Mesendoderm (in vitro differentiated cells): Measurements from ENCODE around the gene LRRC42.
"Not testable (repeated sequence)": the region's sequence is repeated elsewhere in the genome, so short reads cannot be mapped to it uniquely, and the experiment has no call there.

ENCODE experiments used
- DNase-seq: peaks from one replicate; pipeline ENCODE4 v3.0.0; 2013
- H2AK5ac ChIP-seq: 2 replicates; pipeline ENCODE4 v1.6.1; 2013; ENCODE audit warnings: low read length, inconsistent platforms
- H2BK120ac ChIP-seq: 2 replicates; pipeline ENCODE4 v1.6.1; 2013; ENCODE audit warnings: low read depth, mild to moderate bottlenecking, low read length, moderate library complexity, mixed read lengths
- H2BK15ac ChIP-seq: replicated peaks from 2 replicates; pipeline ENCODE4 v1.6.1; 2013; ENCODE audit warnings: low read depth, mild to moderate bottlenecking, moderate library complexity
- H2BK5ac ChIP-seq: 2 replicates; pipeline ENCODE4 v1.6.1; 2013; ENCODE audit warnings: low read length, inconsistent platforms
- H3K18ac ChIP-seq: 2 replicates; pipeline ENCODE4 v1.6.1; 2013; ENCODE audit warnings: mild to moderate bottlenecking, low read length, mixed read lengths
- H3K23ac ChIP-seq: one replicate; pipeline ENCODE4 v1.6.1; 2013; ENCODE audit warnings: low read length
- H3K27ac ChIP-seq: 2 replicates; pipeline ENCODE4 v1.5.1; 2013; ENCODE audit warnings: low read depth, mild to moderate bottlenecking, inconsistent platforms, low read length, moderate library complexity
- H3K27me3 ChIP-seq: 2 replicates; pipeline ENCODE4 v1.6.1; 2013; ENCODE audit warnings: low read length, control low read depth, mild to moderate bottlenecking, inconsistent platforms; ENCODE audit not compliant: insufficient read depth, poor library complexity
- H3K36me3 ChIP-seq: 2 replicates; pipeline ENCODE4 v1.6.1; 2013; ENCODE audit warnings: low read length, inconsistent platforms; ENCODE audit not compliant: control insufficient read depth, insufficient read depth
- H3K4ac ChIP-seq: one replicate; pipeline ENCODE4 v1.6.1; 2013; ENCODE audit warnings: low read depth, mild to moderate bottlenecking, low read length, moderate library complexity
- H3K4me1 ChIP-seq: 2 replicates; pipeline ENCODE4 v1.6.1; 2013; ENCODE audit warnings: low read depth, low read length, inconsistent platforms; ENCODE audit not compliant: control insufficient read depth
- H3K4me2 ChIP-seq: 2 replicates; pipeline ENCODE4 v1.6.1; 2013; ENCODE audit warnings: low read length
- H3K4me3 ChIP-seq: 2 replicates; pipeline ENCODE4 v1.5.1; 2013; ENCODE audit warnings: mild to moderate bottlenecking, low read length
- H3K56ac ChIP-seq: one replicate; pipeline ENCODE4 v1.6.1; 2013; ENCODE audit warnings: low read length
- H3K79me1 ChIP-seq: 2 replicates; pipeline ENCODE4 v1.6.1; 2013; ENCODE audit warnings: low read length, inconsistent platforms
- H3K79me2 ChIP-seq: 2 replicates; pipeline ENCODE4 v1.6.1; 2013; ENCODE audit warnings: mild to moderate bottlenecking, low read length; ENCODE audit not compliant: control insufficient read depth, insufficient read depth
- H3K9ac ChIP-seq: 2 replicates; pipeline ENCODE4 v1.6.1; 2013; ENCODE audit warnings: low read length, inconsistent platforms
- H4K5ac ChIP-seq: one replicate; pipeline ENCODE4 v1.6.1; 2013; ENCODE audit warnings: low read length
- H4K8ac ChIP-seq: one replicate; pipeline ENCODE4 v1.6.1; 2013; ENCODE audit warnings: low read depth, mild to moderate bottlenecking, control low read depth, low read length, moderate library complexity
- WGBS: extraction: QIAGEN DNeasy Blood & Tissue Kit; methylation state at CpG from one replicate; pipeline ENCODE4 v1.1.7; 2013; ENCODE audit warnings: low lambda C conversion rate, missing lambda C conversion rate; ENCODE audit not compliant: insufficient coverage; ENCODE audit errors: extremely low coverage; 5-methylcytosine and 5-hydroxymethylcytosine counted together

Gene LRRC42

DNA sequence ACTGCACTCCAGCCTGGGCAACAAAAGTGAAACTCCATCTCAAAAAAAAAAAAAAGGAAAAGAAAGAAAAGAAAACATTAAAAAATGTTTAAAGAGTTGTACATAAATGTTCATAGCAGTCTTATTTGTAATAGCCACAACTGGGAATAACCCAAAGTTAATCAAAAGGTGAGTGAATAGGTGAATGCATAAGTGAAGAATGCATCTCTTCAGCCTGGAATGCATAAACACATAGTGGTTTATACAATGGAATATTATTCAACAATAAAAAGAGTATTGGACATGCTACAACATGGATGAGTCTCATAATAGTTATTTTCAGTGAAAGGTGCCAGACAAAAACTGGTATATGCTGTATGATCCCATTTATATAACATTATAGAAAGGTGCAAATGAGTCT lies 53.8 kb downstream of the LRRC42 start:
- Histone ChIP-seq H3K27me3 (no peaks in the 10 kb centered on the region), H3K4me3 (no peak overlapping the region), H4K8ac (no peak overlapping the region), H2AK5ac (no peak overlapping the region), H2BK120ac (no peak overlapping the region), H3K4ac (no peak overlapping the region), H4K5ac (no peak overlapping the region), H3K4me2 (no peak overlapping the region), H3K27ac (no peak overlapping the region), H2BK5ac (no peak overlapping the region), H3K9ac (no peak overlapping the region), H3K79me2 (no peaks in the 10 kb centered on the region), H3K4me1 (no peaks in the 10 kb centered on the region), H3K36me3 (no peaks in the 10 kb centered on the region), H3K79me1 (no peaks in the 10 kb centered on the region), H3K23ac (no peak overlapping the region), H3K56ac (no peak overlapping the region), H2BK15ac (no peak overlapping the region), H3K18ac (no peak overlapping the region)
- DNase-seq: no peak

DNA sequence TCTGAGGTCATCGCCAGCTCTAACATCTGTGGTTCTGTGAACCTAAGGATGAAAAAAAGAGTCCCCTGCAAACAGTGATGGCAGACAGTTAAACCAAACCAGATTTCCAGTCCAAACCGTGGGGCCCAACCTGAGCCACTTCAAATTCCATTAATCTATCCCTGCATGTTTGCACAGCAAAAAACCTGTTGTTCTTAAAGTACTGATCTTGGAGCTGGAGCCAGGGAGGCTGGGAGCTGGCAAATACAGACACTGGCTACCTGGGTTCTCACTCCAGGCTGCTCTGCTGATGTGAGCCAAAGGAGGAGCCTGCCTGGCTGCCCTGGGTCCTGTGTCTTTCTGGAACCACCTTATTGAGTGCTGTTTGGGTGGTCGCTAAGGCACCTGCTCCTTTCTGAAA lies 55.4 kb downstream of the LRRC42 start:
- no peak overlapping the region for H2BK5ac ChIP-seq
- no peak overlapping the region for H3K18ac ChIP-seq
- no peak overlapping the region for H3K9ac ChIP-seq
- H3K27ac ChIP-seq: no peak overlapping the region
- no peaks in the 10 kb centered on the region for H3K36me3 ChIP-seq
- WGBS: no CpG with 5 or more reads among the region's 3 CpGs
- no peak overlapping the region for H2BK15ac ChIP-seq
- H4K5ac ChIP-seq: no peak overlapping the region
- no peak overlapping the region for H3K4me2 ChIP-seq
- no peak overlapping the region for H3K4me3 ChIP-seq
- no peak for DNase-seq
- no peaks in the 10 kb centered on the region for H3K4me1 ChIP-seq
- H3K79me1 ChIP-seq: no peaks in the 10 kb centered on the region
- H3K79me2 ChIP-seq: no peaks in the 10 kb centered on the region
- no peak overlapping the region for H3K56ac ChIP-seq
- H4K8ac ChIP-seq: no peak overlapping the region
- H2BK120ac ChIP-seq: no peak overlapping the region
- H3K27me3 ChIP-seq: no peaks in the 10 kb centered on the region
- H3K23ac ChIP-seq: no peak overlapping the region
- H2AK5ac ChIP-seq: no peak overlapping the region
- H3K4ac ChIP-seq: no peak overlapping the region

- no peaks in the 10 kb centered on the region for H3K79me2 ChIP-seq
- H3K9ac ChIP-seq: no peak overlapping the region
- no peak overlapping the region for H3K27ac ChIP-seq
- DNase-seq: no peak
- H2BK5ac ChIP-seq: no peak overlapping the region
- no peak overlapping the region for H4K5ac ChIP-seq
- no peak overlapping the region for H2BK120ac ChIP-seq
- H3K56ac ChIP-seq: no peak overlapping the region
- H4K8ac ChIP-seq: no peak overlapping the region
- H2BK15ac ChIP-seq: no peak overlapping the region
- H3K27me3 ChIP-seq: no peaks in the 10 kb centered on the region
- no peaks in the 10 kb centered on the region for H3K36me3 ChIP-seq
- no peak overlapping the region for H3K4me3 ChIP-seq
- no peak overlapping the region for H3K18ac ChIP-seq
- no peak overlapping the region for H2AK5ac ChIP-seq
- no peaks in the 10 kb centered on the region for H3K79me1 ChIP-seq
- H3K4ac ChIP-seq: no peak overlapping the region
- H3K4me2 ChIP-seq: no peak overlapping the region
- no peak overlapping the region for H3K23ac ChIP-seq
- no CpG with 5 or more reads among the region's 9 CpGs for WGBS
- no peaks in the 10 kb centered on the region for H3K4me1 ChIP-seq
Observed at GRCh38 chr1:54002544-54003248, 56.5 kb downstream of the LRRC42 start.

GRCh38 chr1:54003249-54003646 lies 57.1 kb downstream of the LRRC42 start:
- no peaks in the 10 kb centered on the region for H3K79me1 ChIP-seq
- H3K18ac ChIP-seq: no peak overlapping the region
- H3K4me3 ChIP-seq: no peak overlapping the region
- DNase-seq: no peak
- H3K4ac ChIP-seq: no peak overlapping the region
- no peak overlapping the region for H3K9ac ChIP-seq
- H3K4me2 ChIP-seq: no peak overlapping the region
- no peak overlapping the region for H3K27ac ChIP-seq
- H3K79me2 ChIP-seq: no peaks in the 10 kb centered on the region
- no peaks in the 10 kb centered on the region for H3K27me3 ChIP-seq
- WGBS: no CpG with 5 or more reads among the region's 12 CpGs
- no peaks in the 10 kb centered on the region for H3K36me3 ChIP-seq
- no peak overlapping the region for H4K5ac ChIP-seq
- H2BK120ac ChIP-seq: no peak overlapping the region
- no peak overlapping the region for H4K8ac ChIP-seq
- no peak overlapping the region for H3K23ac ChIP-seq
- H3K56ac ChIP-seq: no peak overlapping the region
- H2AK5ac ChIP-seq: no peak overlapping the region
- no peak overlapping the region for H2BK5ac ChIP-seq
- H3K4me1 ChIP-seq: no peaks in the 10 kb centered on the region
- no peak overlapping the region for H2BK15ac ChIP-seq

DNA sequence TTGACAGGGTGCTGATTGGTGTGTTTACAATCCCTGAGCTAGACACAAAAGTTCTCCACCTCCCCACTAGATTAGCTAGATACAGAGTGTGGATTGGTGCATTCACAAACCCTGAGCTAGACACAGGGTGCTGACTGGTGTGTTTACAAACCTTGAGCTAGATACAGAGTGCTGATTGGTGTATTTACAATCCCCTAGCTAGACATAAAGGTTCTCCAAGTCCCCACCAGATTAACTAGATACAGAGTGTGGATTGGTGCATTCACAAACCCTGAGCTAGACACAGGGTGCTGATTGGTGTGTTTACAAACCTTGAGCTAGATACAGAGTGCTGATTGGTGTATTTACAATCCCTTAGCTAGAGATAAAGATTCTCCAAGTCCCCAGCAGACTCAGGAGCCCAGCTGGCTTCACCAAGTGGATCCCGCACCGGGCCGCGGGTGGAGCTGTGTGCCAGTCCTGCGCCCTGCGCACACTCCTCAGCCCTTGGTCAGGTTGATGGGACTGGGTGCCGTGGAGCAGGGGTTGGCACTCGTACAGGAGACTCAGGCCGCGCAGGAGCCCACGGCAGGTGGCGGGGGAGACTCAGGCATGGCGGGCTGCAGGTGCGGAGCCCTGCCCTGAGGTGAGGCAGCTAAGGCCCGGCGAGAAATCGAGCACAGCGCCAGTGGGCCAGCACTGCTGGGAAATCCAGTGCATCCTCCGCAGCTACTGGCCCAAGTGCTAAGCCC lies 57.8 kb downstream of the LRRC42 start:
- not testable (repeated sequence) for H3K4ac ChIP-seq, H2BK15ac ChIP-seq, H3K9ac ChIP-seq, H3K4me1 ChIP-seq, H3K4me2 ChIP-seq, DNase-seq, H2AK5ac ChIP-seq, H3K79me1 ChIP-seq, H3K23ac ChIP-seq, H3K4me3 ChIP-seq, H3K36me3 ChIP-seq, H3K27me3 ChIP-seq, H2BK5ac ChIP-seq, H3K18ac ChIP-seq, H3K56ac ChIP-seq, H3K79me2 ChIP-seq, H3K27ac ChIP-seq, H4K5ac ChIP-seq, H2BK120ac ChIP-seq, H4K8ac ChIP-seq
- no CpG with 5 or more reads among the region's 19 CpGs for WGBS
